K562 (cell line): ENCODE measurements around the gene GLT6D1. TPM values are rescaled to one million over a fixed set of nuclear protein-coding genes. Genes with fewer than 3 reads are reported as not detected.

Experiments used
- ATAC-seq: fragments of 200-7000 bp; cut with Tn5 transposase; 3 replicates; pipeline ENCODE4 v1.9.1; 2020; ENCODE audit warnings: moderate library complexity
- BruUV-seq: library from RNA; stranded (reverse); fragments of 400-500 nt; replicated peaks from 2 replicates; lab custom pipeline; 2021; lab: Mats Ljungman, UMichigan
- CTCF ChIA-PET: fragments of 300-600 bp; formaldehyde crosslinking; extraction: SDS; loops from one replicate; lab custom pipeline; 2021; ENCODE audit warnings: low intra/inter-chr PET ratio; lab: Yijun Ruan, JAX
- POLR2A ChIA-PET: fragments of 300-600, 350-650 bp; sonication (Branson Sonifier 250); formaldehyde crosslinking; extraction: SDS; loops from one replicate; lab custom pipeline; 2021; ENCODE audit warnings: antibody characterized with exemption, inconsistent platforms; lab: Yijun Ruan, JAX
- DNase-seq, 4 experiments: peaks; one replicate each; pipeline versions ENCODE4 v3.0.0 to v3.0.0-alpha.2; 2011 to 2018; ENCODE audit warnings: low spot score in 3 of 4, mixed read lengths in 3 of 4; ENCODE audit errors: extremely low read depth in 1 of 4
- FAIRE-seq: peaks from 2 replicates; lab custom pipeline; 2011; peaks lifted over from hg19 to GRCh38; lab: Jason Lieb, UNC
- H2AFZ ChIP-seq: 2 replicates; pipeline ENCODE4 v1.6.0; 2011; ENCODE audit warnings: low read depth, low read length, control low read depth, inconsistent platforms
- H3K27ac ChIP-seq: fragments of 200-600 bp; 3 replicates; pipeline ENCODE4 v1.8.0; 2011; ENCODE audit warnings: low read depth, mild to moderate bottlenecking, control low read depth, inconsistent platforms, low read length, moderate library complexity, mixed read lengths; ENCODE audit errors: extremely low read depth
- H3K27me3 ChIP-seq, 2 experiments: fragments of 300-600 bp in 1 of 2; 2 replicates in 1 of 2; 3 replicates in 1 of 2; pipeline versions ENCODE4 v1.6.0 to v1.8.0; 2011; ENCODE audit warnings: inconsistent platforms in 2 of 2, low read length in 2 of 2, mild to moderate bottlenecking in 1 of 2, mixed read lengths in 1 of 2, moderate library complexity in 1 of 2; ENCODE audit not compliant: control insufficient read depth in 2 of 2, insufficient read depth in 2 of 2
- H3K36me3 ChIP-seq: fragments of 300-600 bp; 3 replicates; pipeline ENCODE4 v1.8.0; 2011; ENCODE audit warnings: mild to moderate bottlenecking, low read length, inconsistent platforms; ENCODE audit not compliant: control insufficient read depth, insufficient read depth
- H3K4me1 ChIP-seq, 2 experiments: fragments of 200-600 bp in 1 of 2; replicated peaks in 1 of 2; 2 replicates in 1 of 2; 3 replicates in 1 of 2; pipeline versions ENCODE4 v1.5.1 to v1.8.0; 2011; ENCODE audit warnings: inconsistent platforms in 2 of 2, low read length in 2 of 2, mild to moderate bottlenecking in 1 of 2, mixed read lengths in 1 of 2, moderate library complexity in 1 of 2; ENCODE audit not compliant: control insufficient read depth in 2 of 2, insufficient read depth in 2 of 2
- H3K4me2 ChIP-seq: 2 replicates; pipeline ENCODE4 v1.6.1; 2011; ENCODE audit warnings: low read length, control low read depth, inconsistent platforms, mixed read lengths; ENCODE audit not compliant: insufficient read depth
- H3K4me3 ChIP-seq: fragments of 200-600 bp; sonication (generic), shearing (Covaris generic); 2 replicates; pipeline ENCODE4 v1.5.1; 2016; ENCODE audit warnings: control low read depth, inconsistent platforms
- H3K79me2 ChIP-seq: fragments of 200-600 bp; 3 replicates; pipeline ENCODE4 v1.8.0; 2011; ENCODE audit warnings: low read length, inconsistent platforms; ENCODE audit not compliant: control insufficient read depth, insufficient read depth
- H3K9ac ChIP-seq, 2 experiments: 2 replicates each; pipeline versions ENCODE4 v1.6.0 to v1.6.1; 2011; ENCODE audit warnings: low read depth in 2 of 2, low read length in 2 of 2, control low read depth in 1 of 2, inconsistent platforms in 1 of 2, mild to moderate bottlenecking in 1 of 2, mixed read lengths in 1 of 2; ENCODE audit not compliant: insufficient read depth in 1 of 2
- H3K9me1 ChIP-seq: one replicate; pipeline ENCODE4 v1.6.0; 2011; ENCODE audit warnings: inconsistent platforms, mild to moderate bottlenecking, low read length, moderate library complexity; ENCODE audit not compliant: control insufficient read depth, insufficient read depth
- H3K9me3 ChIP-seq: replicated peaks from 2 replicates; pipeline ENCODE4 v1.5.1; 2011; ENCODE audit warnings: low read depth, low read length, inconsistent platforms; ENCODE audit not compliant: control insufficient read depth, insufficient read depth
- H4K20me1 ChIP-seq: replicated peaks from 2 replicates; pipeline ENCODE4 v1.6.1; 2011; ENCODE audit warnings: low read length, inconsistent platforms, mixed read lengths; ENCODE audit not compliant: control insufficient read depth, insufficient read depth
- ARID3A ChIP-seq: IDR thresholded peaks from 2 replicates; pipeline ENCODE4 v1.6.1; 2012; ENCODE audit warnings: low read depth, low read length, improper control_type of control experiment, borderline replicate concordance
- CREB3 ChIP-seq: fragments of 450-650 bp; conservative IDR thresholded peaks from 2 replicates; pipeline ENCODE4 v1.6.1; 2016; ENCODE audit warnings: missing genetic modification characterization, low read depth, mild to moderate bottlenecking, missing compliant biosample characterization, moderate library complexity
- CREB3L1 ChIP-seq: fragments of 450-650 bp; IDR thresholded peaks from 2 replicates; pipeline ENCODE4 v1.6.1; 2014; ENCODE audit warnings: low read depth, mild to moderate bottlenecking, moderate library complexity, borderline replicate concordance
- KDM1A ChIP-seq, 2 experiments: fragments of 450-650 bp; IDR thresholded peaks; 2 replicates each; pipeline ENCODE4 v1.6.1; 2016; ENCODE audit warnings: mild to moderate bottlenecking in 2 of 2
- MEF2D ChIP-seq: conservative IDR thresholded peaks from 2 replicates; pipeline ENCODE4 v1.6.1; 2016; ENCODE audit warnings: low read depth, missing genetic modification characterization, missing compliant biosample characterization
- NFE2L1 ChIP-seq: fragments of 450-650 bp; IDR thresholded peaks from 2 replicates; pipeline ENCODE4 v1.6.1; 2016; ENCODE audit warnings: missing genetic modification characterization, low read depth, mild to moderate bottlenecking, missing compliant biosample characterization, moderate library complexity, borderline replicate concordance
- NR4A1 ChIP-seq, 2 experiments: fragments of 250-450 bp in 1 of 2; fragments of 450-650 bp in 1 of 2; sonication (Bioruptor Pico) in 1 of 2; IDR thresholded peaks; 2 replicates each; pipeline versions ENCODE4 v1.4.0 to v1.6.1; 2016 to 2020; ENCODE audit warnings: mild to moderate bottlenecking in 2 of 2, missing compliant biosample characterization in 1 of 2, missing genetic modification characterization in 1 of 2, moderate library complexity in 1 of 2
- POLR2AphosphoS2 ChIP-seq: IDR thresholded peaks from 2 replicates; pipeline ENCODE4 v1.6.1; 2012; ENCODE audit warnings: low read length, improper control_type of control experiment
- RBM25 ChIP-seq: fragments of 200-400 bp; formaldehyde crosslinking; IDR thresholded peaks from 2 replicates; pipeline ENCODE4 v1.6.1; 2018; ENCODE audit warnings: low read length, low read depth, moderate library complexity; ENCODE audit not compliant: severe bottlenecking
- RHOXF2B ChIP-seq: fragments of 250-450 bp; sonication (Bioruptor Pico); conservative IDR thresholded peaks from 2 replicates; pipeline ENCODE4 v1.5.1; 2021
- SNRNP70 ChIP-seq: fragments of 200-400 bp; formaldehyde crosslinking; optimal IDR thresholded peaks from 2 replicates; pipeline ENCODE3; 2017; ENCODE audit warnings: low read depth, low read length
- U2AF1 ChIP-seq: fragments of 200-400 bp; formaldehyde crosslinking; optimal IDR thresholded peaks from 2 replicates; pipeline ENCODE3; 2017; ENCODE audit warnings: mild to moderate bottlenecking, low read depth, low read length, moderate library complexity
- ZBTB11 ChIP-seq, 3 experiments: fragments of 200-800 bp in 1 of 3; fragments of 250-450 bp in 1 of 3; fragments of 450-650 bp in 1 of 3; sonication (Bioruptor Pico) in 1 of 3; sonication (Bioruptor generic) in 1 of 3; formaldehyde crosslinking in 1 of 3; IDR thresholded peaks; 2 replicates each; pipeline versions ENCODE4 v1.6.1 to v1.8.0; 2016 to 2022; ENCODE audit warnings: mild to moderate bottlenecking in 2 of 3, missing genetic modification characterization in 2 of 3, missing compliant biosample characterization in 1 of 3, moderate library complexity in 1 of 3
- ZNF3 ChIP-seq: fragments of 250-450 bp; sonication (Bioruptor Pico); IDR thresholded peaks from 2 replicates; pipeline ENCODE4 v1.5.0; 2021; ENCODE audit warnings: mild to moderate bottlenecking, moderate library complexity
- WGBS: fragments of 100-300 bp; shearing (Covaris generic); methylation state at CpG from one replicate; pipeline ENCODE4 v1.1.6; 2016; ENCODE audit warnings: low coverage, mixed read lengths; ENCODE audit not compliant: insufficient coverage; ENCODE audit errors: missing lambda C conversion rate; 5-methylcytosine and 5-hydroxymethylcytosine counted together
- in situ Hi-C: fragments of 300-500 bp; cut with MboI; formaldehyde crosslinking; loops from 4 replicates; pipeline ENCODE4 v1.15.0; 2018; ENCODE audit warnings: inconsistent platforms, mixed read lengths
- intact Hi-C: fragments of 100-400 bp; cut with micrococcal nuclease; formaldehyde crosslinking; loops from 2 replicates; pipeline ENCODE4 v1.14.2; 2022
- polyA plus RNA-seq, 8 experiments: library from polyadenylated mRNA; depleted of rRNA in 4 of 8; stranded (reverse) in 5 of 8; unstranded in 3 of 8; fragments of >200 nt; fragmentation: Nextera tagmentation in 2 of 8; fragmentation: Illumina TruSeq in 1 of 8; extraction: Ambion mirVana in 2 of 8; extraction: Trizol in 1 of 8; gene quantifications; 2 replicates each; pipeline versions ENCODE4 v1.2.1 to v1.2.3, GENCODE V29; 2011 to 2014; ENCODE audit warnings: inconsistent platforms in 1 of 8, missing spikeins in 1 of 8
- total RNA-seq, 7 experiments: library from RNA; depleted of rRNA in 6 of 7; stranded (reverse); fragments of >200 nt in 6 of 7; fragmentation: Illumina TruSeq in 2 of 7; extraction: Trizol in 2 of 7; gene quantifications; 2 replicates each; pipeline versions ENCODE4 v1.2.1 to v1.2.3, GENCODE V29; 2011 to 2021; ENCODE audit warnings: low replicate concordance in 1 of 7

Gene GLT6D1
- total and polyA plus RNA-seq, 9 of the 15 experiments (the other 6 are each of a cell fraction or from before 2014, with no cell fraction given) = not detected

GRCh38 chr9:135665795-135666189 lies 26.5 kb upstream of the GLT6D1 start:
- ATAC-seq (no peak), DNase-seq (no peak), FAIRE-seq (no peak)
- CTCF ChIA-PET = no interaction called here
- Histone ChIP-seq H3K4me1 (peaks cover 0 to 4% of the 10 kb centered on the region in 2 experiments; a peak in 1 of 5 replicates), H3K9ac (no peak overlapping the region), H4K20me1 (peaks cover 7% of the 10 kb centered on the region; the same call in 1 of the 2 replicates), H2AFZ (no peak overlapping the region), H3K4me3 (no peak overlapping the region), H3K9me1 (no peaks in the 10 kb centered on the region), H3K4me2 (no peak overlapping the region), H3K9me3 (no peaks in the 10 kb centered on the region), H3K79me2 (no peaks in the 10 kb centered on the region), H3K27me3 (peaks cover 18 to 52% of the 10 kb centered on the region in 2 experiments; a peak in 4 of 5 replicates), H3K36me3 (no peaks in the 10 kb centered on the region), H3K27ac (no peak overlapping the region)
- POLR2A ChIA-PET = interaction anchor here (0.6 to 0.8 kb wide), 2 partner anchors 18 to 24 kb away, joined by 3 read pairs; no protein-coding TSS in a partner anchor
- in situ Hi-C loops (no loop called here), intact Hi-C loops (no loop called here)
- no TSS peak for BruUV-seq
- 3% methylated on average over 6 of the region's 12 CpGs for WGBS
- TF ChIP-seq ARID3A (no peak), RHOXF2B (CRISPR knock-in tag) (no peak), CREB3L1 (no peak), ZBTB11 (CRISPR knock-in tag; IDR thresholded peaks at IDR 0.05) (no peak), CREB3 (tag) (no peak), MEF2D (tag) (no peak), ZNF3 (CRISPR knock-in tag) (no peak), POLR2AphosphoS2 (no peak), U2AF1 (no peak), NR4A1 (CRISPR knock-in tag; IDR thresholded peaks at IDR 0.05) (no peak), NR4A1 (tag; IDR thresholded peaks at IDR 0.05) (no peak), SNRNP70 (no peak), KDM1A (IDR thresholded peaks at IDR 0.05) (no peak), RBM25 (no peak), NFE2L1 (tag) (no peak)
